Neural cell (in vitro differentiated cells): Measurements from ENCODE around the gene IGF2BP2. TPM values are rescaled to one million over a fixed set of nuclear protein-coding genes. Genes with fewer than 3 reads are reported as not detected.

ENCODE experiments used
- H2AFZ ChIP-seq: fragments of 200-600, 300-800 bp; sonication (generic), shearing (Covaris generic); 2 replicates; pipeline ENCODE4 v1.6.0; 2014; ENCODE audit warnings: low read depth, mild to moderate bottlenecking, antibody characterized with exemption, low read length, moderate library complexity
- H3F3A ChIP-seq: fragments of 200-600 bp; shearing (Covaris generic); 2 replicates; pipeline ENCODE4 v1.6.1; 2016; ENCODE audit warnings: mild to moderate bottlenecking, moderate library complexity, mixed read lengths, antibody characterized with exemption, low read length; ENCODE audit not compliant: insufficient read depth, poor library complexity, severe bottlenecking
- H3K27ac ChIP-seq: fragments of 200-600, 300-800 bp; sonication (generic), shearing (Covaris generic); 2 replicates; pipeline ENCODE4 v1.5.1; 2014; ENCODE audit warnings: mild to moderate bottlenecking, low read length, moderate library complexity
- H3K27me3 ChIP-seq: fragments of 300-800, 200-600 bp; sonication (generic), shearing (Covaris generic); 2 replicates; pipeline ENCODE4 v1.6.0; 2014; ENCODE audit warnings: mild to moderate bottlenecking, low read depth, low read length, moderate library complexity; ENCODE audit not compliant: insufficient read depth
- H3K36me3 ChIP-seq: fragments of 300-800, 200-600 bp; sonication (generic), shearing (Covaris generic); 2 replicates; pipeline ENCODE4 v1.5.1; 2014; ENCODE audit warnings: mild to moderate bottlenecking, antibody characterized with exemption, low read length, moderate library complexity; ENCODE audit not compliant: insufficient read depth
- H3K4me2 ChIP-seq: fragments of 300-800, 200-600 bp; sonication (generic), shearing (Covaris generic); 2 replicates; pipeline ENCODE4 v1.6.0; 2014; ENCODE audit warnings: mild to moderate bottlenecking, low read length
- H3K4me3 ChIP-seq: fragments of 300-800, 200-600 bp; sonication (generic), shearing (Covaris generic); 2 replicates; pipeline ENCODE4 v1.5.1; 2014; ENCODE audit warnings: mild to moderate bottlenecking, low read length, moderate library complexity
- H3K79me2 ChIP-seq: fragments of 200-600 bp; shearing (Covaris generic); replicated peaks from 2 replicates; pipeline ENCODE4 v1.6.0; 2014; ENCODE audit warnings: mild to moderate bottlenecking, low read length, moderate library complexity; ENCODE audit not compliant: insufficient read depth
- H3K9ac ChIP-seq: fragments of 300-800, 200-600 bp; sonication (generic), shearing (Covaris generic); 2 replicates; pipeline ENCODE4 v1.6.1; 2016; ENCODE audit warnings: mild to moderate bottlenecking, low read length, mixed read lengths
- H3K9me2 ChIP-seq: fragments of 200-600 bp; shearing (Covaris generic); 2 replicates; pipeline ENCODE4 v1.6.1; 2016; ENCODE audit warnings: mild to moderate bottlenecking, low read length, mixed read lengths; ENCODE audit not compliant: insufficient read depth
- H3K9me3 ChIP-seq: fragments of 200-600, 300-800 bp; sonication (generic), shearing (Covaris generic); 2 replicates; pipeline ENCODE4 v1.6.1; 2016; ENCODE audit warnings: mild to moderate bottlenecking, mixed run types, low read length, moderate library complexity, mixed read lengths
- H4K20me1 ChIP-seq: fragments of 200-600 bp; shearing (Covaris generic); 2 replicates; pipeline ENCODE4 v1.6.1; 2016; ENCODE audit warnings: mild to moderate bottlenecking, mixed run types; ENCODE audit not compliant: insufficient read depth
- CTCF ChIP-seq: fragments of 450-650 bp; IDR thresholded peaks from 2 replicates; pipeline ENCODE4 v1.5.1; 2014; ENCODE audit warnings: antibody characterized with exemption, mild to moderate bottlenecking, moderate library complexity; ENCODE audit not compliant: poor library complexity, severe bottlenecking
- EP300 ChIP-seq: fragments of 450-650 bp; conservative IDR thresholded peaks from 2 replicates; pipeline ENCODE4 v1.6.1; 2014; ENCODE audit warnings: antibody characterized with exemption, mild to moderate bottlenecking, moderate library complexity; ENCODE audit not compliant: poor library complexity, severe bottlenecking
- EZH2 ChIP-seq: fragments of 200-600, 300-800 bp; shearing (Covaris generic), sonication (generic); IDR thresholded peaks from 2 replicates; pipeline ENCODE4 v1.6.1; 2014; ENCODE audit warnings: antibody characterized with exemption, low read length, borderline replicate concordance, mild to moderate bottlenecking; ENCODE audit not compliant: insufficient read depth, poor library complexity, severe bottlenecking
- MXI1 ChIP-seq: fragments of 450-650 bp; conservative IDR thresholded peaks from 2 replicates; pipeline ENCODE4 v1.6.1; 2014; ENCODE audit warnings: antibody characterized with exemption, mild to moderate bottlenecking; ENCODE audit not compliant: poor library complexity, severe bottlenecking
- POLR2AphosphoS5 ChIP-seq: IDR thresholded peaks from 2 replicates; pipeline ENCODE4 v1.6.1; 2012
- RAD21 ChIP-seq: fragments of 450-650 bp; conservative IDR thresholded peaks from 2 replicates; pipeline ENCODE4 v1.6.1; 2014; ENCODE audit warnings: antibody characterized with exemption, mild to moderate bottlenecking, moderate library complexity
- REST ChIP-seq: IDR thresholded peaks from 2 replicates; pipeline ENCODE4 v1.6.1; 2012; ENCODE audit warnings: borderline replicate concordance
- SMC3 ChIP-seq: fragments of 450-650 bp; conservative IDR thresholded peaks from 2 replicates; pipeline ENCODE4 v1.6.1; 2014; ENCODE audit warnings: antibody characterized with exemption, mild to moderate bottlenecking, moderate library complexity; ENCODE audit not compliant: poor library complexity
- TAF1 ChIP-seq: IDR thresholded peaks from 2 replicates; pipeline ENCODE4 v1.6.1; 2012; ENCODE audit warnings: low read depth
- polyA plus RNA-seq: library from polyadenylated mRNA; depleted of rRNA; stranded (reverse); fragments of >200 nt; gene quantifications from 2 replicates; pipeline ENCODE4 v1.2.3, GENCODE V29; 2014

Gene IGF2BP2
- polyA plus RNA-seq, 1 donor from 2014 or later: 46.6 TPM

- Histone ChIP-seq H3K9ac (no peak overlapping the region), H2AFZ (no peak overlapping the region), H3K9me2 (no peaks in the 10 kb centered on the region), H3K79me2 (no peaks in the 10 kb centered on the region), H3K9me3 (no peaks in the 10 kb centered on the region), H3K4me3 (no peak overlapping the region), H3F3A (no peaks in the 10 kb centered on the region), H4K20me1 (no peaks in the 10 kb centered on the region), H3K27ac (no peak overlapping the region), H3K4me2 (no peak overlapping the region), H3K27me3 (no peaks in the 10 kb centered on the region), H3K36me3 (no peaks in the 10 kb centered on the region)
- TF ChIP-seq REST (no peak), MXI1 (no peak), TAF1 (no peak), RAD21 (no peak), EZH2 (no peak), SMC3 (no peak), CTCF (no peak), POLR2AphosphoS5 (no peak), EP300 (no peak)
Observed at GRCh38 chr3:185846037-185846436, 21.2 kb upstream of the IGF2BP2 start.

- H3K9me2 ChIP-seq: no peaks in the 10 kb centered on the region
- TF ChIP-seq RAD21 (no peak), MXI1 (no peak), REST (no peak), TAF1 (no peak), CTCF (no peak), SMC3 (no peak), EZH2 (no peak), EP300 (no peak), POLR2AphosphoS5 (no peak)
- no peaks in the 10 kb centered on the region for H3K36me3 ChIP-seq
- H3K9me3 ChIP-seq: no peaks in the 10 kb centered on the region
- H3K79me2 ChIP-seq: no peaks in the 10 kb centered on the region
- H4K20me1 ChIP-seq: no peaks in the 10 kb centered on the region
- H3K4me2 ChIP-seq: no peak overlapping the region
- H2AFZ ChIP-seq: no peak overlapping the region
- no peaks in the 10 kb centered on the region for H3K27me3 ChIP-seq
- H3K27ac ChIP-seq: no peak overlapping the region
- H3K9ac ChIP-seq: no peak overlapping the region
- H3K4me3 ChIP-seq: no peak overlapping the region
- H3F3A ChIP-seq: no peaks in the 10 kb centered on the region
Observed at GRCh38 chr3:185844051-185844450, 19.2 kb upstream of the IGF2BP2 start.
